MCF 10A (cell line): Measurements from ENCODE around the gene CEND1. TPM values are rescaled to one million over a fixed set of nuclear protein-coding genes. Genes with fewer than 3 reads are reported as not detected.
A peak's percentile ranks its signal among the peaks of the same experiment; 100 is the strongest.

Experiments
- BruUV-seq: library from RNA; stranded (reverse); fragments of 400-500 nt; replicated peaks from 2 replicates; lab custom pipeline; 2021; lab: Mats Ljungman, UMichigan
- CTCF ChIA-PET: fragments of 300-600 bp; sonication (Branson Sonifier 250); formaldehyde crosslinking; extraction: SDS; loops from one replicate; lab custom pipeline; 2021; ENCODE audit warnings: antibody characterized with exemption, inconsistent platforms; lab: Yijun Ruan, JAX
- POLR2A ChIA-PET: fragments of 300-600, 350-650 bp; sonication (Branson Sonifier 250); formaldehyde crosslinking; extraction: SDS; loops from one replicate; lab custom pipeline; 2020; ENCODE audit warnings: antibody characterized with exemption, inconsistent platforms; lab: Yijun Ruan, JAX
- DNase-seq: peaks from one replicate; pipeline ENCODE4 v3.0.0-alpha.2; 2018; ENCODE audit not compliant: unreplicated experiment
- H3K27ac Mint-ChIP-seq: one replicate; pipeline ENCODE4 v1.8.0; 2022; ENCODE audit warnings: mild to moderate bottlenecking, low read depth, mixed read lengths; ENCODE audit not compliant: unreplicated experiment
- H3K27me3 Mint-ChIP-seq: one replicate; pipeline ENCODE4 v1.8.0; 2022; ENCODE audit warnings: mixed read lengths; ENCODE audit not compliant: insufficient read depth, unreplicated experiment
- H3K36me3 Mint-ChIP-seq: one replicate; pipeline ENCODE4 v1.8.0; 2022; ENCODE audit warnings: mild to moderate bottlenecking, moderate library complexity, mixed read lengths; ENCODE audit not compliant: insufficient read depth, unreplicated experiment
- H3K4me1 Mint-ChIP-seq: one replicate; pipeline ENCODE4 v1.8.0; 2022; ENCODE audit warnings: mixed read lengths; ENCODE audit not compliant: insufficient read depth, unreplicated experiment
- H3K4me3 Mint-ChIP-seq: one replicate; pipeline ENCODE4 v1.8.0; 2022; ENCODE audit warnings: mild to moderate bottlenecking, moderate library complexity, mixed read lengths; ENCODE audit not compliant: unreplicated experiment
- H3K9me3 Mint-ChIP-seq: one replicate; pipeline ENCODE4 v1.8.0; 2022; ENCODE audit warnings: mixed read lengths; ENCODE audit not compliant: unreplicated experiment
- CTCF ChIP-seq: fragments of 200-600 bp; IDR thresholded peaks from one replicate; pipeline ENCODE4 v1.8.0; 2022; ENCODE audit warnings: antibody characterized with exemption, mild to moderate bottlenecking; ENCODE audit not compliant: unreplicated experiment
- intact Hi-C: fragments of 100-400 bp; cut with micrococcal nuclease; formaldehyde crosslinking; loops from 2 replicates; pipeline ENCODE4 v1.14.1; 2022
- total RNA-seq: library from RNA; stranded (reverse); gene quantifications from 2 replicates; pipeline ENCODE4 v1.2.3, GENCODE V29; 2022

CEND1 gene
- total RNA-seq, 1 experiment from 2014 or later: not detected

DNA sequence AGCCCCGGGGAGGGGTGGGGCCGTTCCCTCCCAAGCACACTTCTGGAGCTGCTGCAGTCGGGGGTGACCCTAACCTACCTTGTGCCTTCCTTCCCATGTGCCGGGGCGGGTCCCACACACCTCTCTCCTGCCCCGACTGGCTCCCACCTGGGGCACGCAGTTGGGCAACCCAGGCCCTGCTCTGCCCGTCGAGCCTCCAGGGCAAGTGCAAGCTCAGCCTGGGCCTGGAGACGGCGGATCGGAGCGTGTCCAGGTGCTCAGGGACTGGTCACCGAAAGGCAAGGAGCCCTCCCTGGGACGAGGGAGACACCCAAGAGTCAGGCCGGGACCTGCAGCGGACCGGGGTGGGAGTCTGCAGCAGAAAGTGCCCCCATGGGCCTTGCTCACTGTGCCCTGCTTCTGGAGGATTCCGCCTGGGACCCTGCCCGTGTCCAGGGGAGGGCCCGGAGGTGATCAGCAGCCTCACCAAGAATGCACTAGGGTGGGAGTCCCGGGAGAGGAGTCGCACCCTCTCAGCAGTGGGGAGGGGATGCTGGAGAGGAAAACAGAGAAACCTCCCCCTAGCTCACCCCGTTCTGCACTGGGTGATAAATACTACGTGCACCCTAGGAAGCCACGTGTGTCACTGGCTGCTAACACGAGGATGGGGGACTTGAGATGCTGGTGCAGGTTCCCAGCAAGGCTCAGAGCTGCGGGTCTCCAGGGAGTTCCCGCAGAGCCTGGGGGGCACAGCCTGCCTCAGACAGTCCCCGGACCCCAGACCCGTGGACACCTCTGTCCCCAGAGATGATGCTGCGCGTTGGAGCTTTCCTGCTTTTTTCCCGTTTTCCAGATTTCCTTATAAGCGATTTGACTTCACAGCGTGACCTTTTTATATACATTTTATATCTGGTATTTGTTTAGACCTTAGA lies 7.4 kb downstream of the CEND1 start:
- ChIA-PET POLR2A (interaction anchor here (1.1 to 2.1 kb wide), 4 partner anchors 13 to 56 kb away, joined by 3 to 9 read pairs (median 6); partner anchors contain the start of gene TALDO1), CTCF (interaction anchor here (0.5 to 1.3 kb wide), 6 partner anchors 10 to 254 kb away, joined by 3 to 5 read pairs (median 3); no protein-coding TSS in a partner anchor)

DNA sequence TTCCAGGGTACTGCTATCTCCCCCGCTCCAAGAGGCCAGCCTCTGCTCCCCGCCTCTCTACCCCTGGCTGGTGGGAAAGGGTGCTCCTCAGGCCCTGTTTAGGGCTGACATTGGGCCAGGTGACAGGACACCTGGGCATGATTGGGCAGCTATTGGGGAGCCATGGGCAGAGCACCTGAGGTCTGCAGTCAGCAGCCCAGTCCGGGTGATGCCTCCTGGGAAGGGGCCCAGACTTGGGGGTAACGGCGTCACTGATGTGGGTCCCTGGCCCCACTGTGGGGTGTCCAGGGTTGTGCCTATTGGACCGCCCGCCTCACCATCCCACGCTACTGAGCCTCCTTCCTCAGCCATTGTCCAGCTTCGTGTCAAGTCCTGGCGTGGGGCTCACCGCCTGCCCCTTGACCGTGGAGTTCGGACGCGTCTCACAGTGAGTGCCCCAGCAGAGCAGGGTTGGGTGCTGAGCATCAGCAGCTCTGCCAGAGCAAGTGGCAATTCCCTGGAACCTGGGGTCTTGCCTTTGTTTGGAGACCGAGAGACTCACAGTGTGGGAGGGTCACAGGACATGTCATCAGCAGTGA lies 9.8 kb downstream of the CEND1 start:
- no peak for TF ChIP-seq CTCF

More for the DNA sequence above, 7.4 kb downstream of the CEND1 start:
- peaks cover 9% of the 10 kb centered on the region for H3K36me3 Mint-ChIP-seq
- H3K4me1 Mint-ChIP-seq: no peaks in the 10 kb centered on the region
- DNase-seq: no peak
- BruUV-seq: no TSS peak
- no peaks in the 10 kb centered on the region for H3K9me3 Mint-ChIP-seq
- H3K4me3 Mint-ChIP-seq: no peak overlapping the region
- no peak overlapping the region for H3K27ac Mint-ChIP-seq
- intact Hi-C loops: no loop called here
- TF ChIP-seq CTCF: no peak
- H3K27me3 Mint-ChIP-seq: no peaks in the 10 kb centered on the region

DNA sequence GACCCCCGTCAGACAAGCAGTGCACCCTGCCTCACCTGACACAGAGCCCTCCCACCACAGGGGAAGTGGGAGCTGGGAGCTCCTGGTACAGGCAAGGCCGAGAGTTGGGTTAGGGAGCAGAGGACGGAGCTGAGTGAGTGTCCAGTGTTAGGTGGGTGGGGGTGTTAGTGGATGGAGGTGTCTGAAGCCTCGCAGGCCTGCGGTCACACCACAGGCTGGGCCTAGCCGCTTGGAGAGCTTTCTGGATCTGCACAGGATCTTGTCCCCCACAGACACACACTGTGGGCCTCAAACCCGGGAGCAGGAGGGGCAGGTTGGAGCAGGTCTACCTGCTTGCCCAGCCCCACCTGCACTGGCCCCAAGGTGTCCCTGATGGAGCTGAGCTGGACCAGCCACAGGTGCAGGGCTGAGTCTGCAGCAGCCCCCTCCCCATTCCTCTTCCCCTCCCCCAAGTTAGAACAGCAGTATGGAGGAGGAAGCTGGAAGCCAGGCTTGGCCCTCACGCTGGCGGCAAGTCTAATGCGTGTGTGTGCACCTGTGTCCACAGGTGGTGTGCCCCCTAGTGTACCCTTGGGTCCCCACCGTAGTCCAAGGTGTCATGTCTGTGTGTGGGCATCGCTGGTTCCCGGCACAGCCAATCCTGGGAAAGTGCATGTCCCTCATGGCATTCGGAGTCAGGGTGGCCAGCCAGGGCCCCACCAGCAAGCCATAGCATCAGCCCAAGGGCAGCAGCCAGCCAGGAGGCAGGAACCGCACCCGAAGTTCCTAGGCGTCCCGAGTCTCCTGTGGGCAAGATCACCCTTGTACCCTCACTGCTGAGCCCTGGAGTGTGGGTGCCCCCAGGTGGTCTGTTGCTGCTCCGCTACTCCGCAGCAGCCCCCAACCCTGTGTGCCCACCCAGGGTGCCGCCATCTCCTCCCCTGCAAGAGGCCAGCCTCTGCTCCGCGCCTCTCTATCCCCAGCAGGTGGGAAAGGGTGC lies 10.6 kb downstream of the CEND1 start:
- Mint-ChIP-seq H3K4me1 (peaks cover 11% of the 10 kb centered on the region), H3K27me3 (no peaks in the 10 kb centered on the region), H3K27ac (no peak overlapping the region), H3K4me3 (peak overlapping the region; percentile 36), H3K36me3 (peaks cover 28% of the 10 kb centered on the region), H3K9me3 (no peaks in the 10 kb centered on the region)
- BruUV-seq: no TSS peak
- no peak for TF ChIP-seq CTCF
- ChIA-PET CTCF (interaction anchor here (0.7 to 0.8 kb wide), 2 partner anchors 12 to 143 kb away, joined by 3 read pairs; no protein-coding TSS in a partner anchor), POLR2A (interaction anchor here (0.9 to 4.8 kb wide), 3 partner anchors 15 to 84 kb away, joined by 4 to 42 read pairs (median 37); partner anchors contain the start of genes DEAF1, TALDO1 and TMEM80)
- no peak for DNase-seq
- intact Hi-C loops: no loop called here

More for the DNA sequence above, 9.8 kb downstream of the CEND1 start:
- Mint-ChIP-seq H3K4me1 (peaks cover 8% of the 10 kb centered on the region), H3K36me3 (peaks cover 21% of the 10 kb centered on the region), H3K9me3 (no peaks in the 10 kb centered on the region), H3K4me3 (no peak overlapping the region), H3K27me3 (no peaks in the 10 kb centered on the region), H3K27ac (no peak overlapping the region)
- no peak for DNase-seq
- BruUV-seq: no TSS peak
- ChIA-PET CTCF (interaction anchor here (0.7 kb wide), 1 partner anchor 142 kb away, joined by 3 read pairs; no protein-coding TSS in a partner anchor), POLR2A (no interaction called here)
- intact Hi-C loops: no loop called here
